SK-N-SH (cell line): ENCODE results near the gene DCHS2.

Experiments used
- CTCF ChIP-seq: fragments of 200-600 bp; sonication (generic); IDR thresholded peaks from 2 replicates; pipeline ENCODE4 v1.6.1; 2017; ENCODE audit warnings: antibody characterized with exemption, mild to moderate bottlenecking, moderate library complexity
- EZH2phosphoT487 ChIP-seq: fragments of 200-600 bp; sonication (generic); IDR thresholded peaks from 2 replicates; pipeline ENCODE4 v1.6.1; 2017; ENCODE audit warnings: low read depth, mixed run types, mild to moderate bottlenecking, antibody characterized with exemption, moderate library complexity, borderline replicate concordance
- GATA2 ChIP-seq: sonication (generic); formaldehyde crosslinking; IDR thresholded peaks from 2 replicates; pipeline ENCODE4 v1.5.0; 2020; ENCODE audit warnings: mild to moderate bottlenecking, missing genetic modification reagents
- RXRA ChIP-seq: IDR thresholded peaks from 2 replicates; pipeline ENCODE4 v1.4.0; 2012; ENCODE audit warnings: low read depth, mild to moderate bottlenecking, borderline replicate concordance
- SIN3A ChIP-seq: IDR thresholded peaks from 2 replicates; pipeline ENCODE4 v1.6.1; 2012; ENCODE audit warnings: low read depth, mild to moderate bottlenecking, low read length, moderate library complexity, borderline replicate concordance
- SMC3 ChIP-seq: IDR thresholded peaks from 2 replicates; pipeline ENCODE4 v1.6.1; 2012; ENCODE audit warnings: low read depth, low read length, improper control_type of control experiment
- TEAD4 ChIP-seq: IDR thresholded peaks from 2 replicates; pipeline ENCODE4 v1.4.0; 2012; ENCODE audit warnings: mild to moderate bottlenecking, borderline replicate concordance; ENCODE audit not compliant: insufficient read depth

GRCh38 chr4:154194649-154195048 lies 296.9 kb downstream of the DCHS2 start:
- TF ChIP-seq SIN3A = no peak
- TF ChIP-seq CTCF = no peak
- no peak for TF ChIP-seq SMC3
- TF ChIP-seq EZH2phosphoT487 = no peak
- TF ChIP-seq TEAD4 = no peak
- no peak for TF ChIP-seq GATA2 (CRISPR knock-in tag)
- no peak for TF ChIP-seq RXRA
